Omental fat pad (tissue), 4 donors: Measurements from ENCODE around the gene TLL1. TPM values are rescaled to one million over a fixed set of nuclear protein-coding genes. Genes with fewer than 3 reads are reported as not detected.

Experiments
- ATAC-seq: fragments of 150-250 bp; one replicate; pipeline ENCODE4 v1.9.1; 2016; ENCODE audit warnings: mild to moderate bottlenecking, moderate library complexity; ENCODE audit not compliant: low FRiP score
- DNase-seq: peaks from one replicate; pipeline ENCODE4 v3.0.0-alpha.2; 2019; ENCODE audit warnings: low spot score
- total RNA-seq, 4 donors: library from RNA; depleted of rRNA; stranded (reverse); fragments of >200 nt; gene quantifications; one replicate each; pipeline ENCODE4 v1.1.0, GENCODE V29; 2016
- TF ChIP-seq, protein P1 (sequence below), 3 donors: fragments of 450-650 bp; IDR thresholded peaks; one replicate each; pipeline ENCODE4 v1.5.1; 2016 to 2017; ENCODE audit warnings: antibody characterized with exemption in 3 of 3, mild to moderate bottlenecking in 3 of 3, moderate library complexity in 2 of 3

Gene TLL1
- total RNA-seq, 4 donors from 2014 or later = 3.2 to 22.2 (median 11.9) TPM

DNA sequence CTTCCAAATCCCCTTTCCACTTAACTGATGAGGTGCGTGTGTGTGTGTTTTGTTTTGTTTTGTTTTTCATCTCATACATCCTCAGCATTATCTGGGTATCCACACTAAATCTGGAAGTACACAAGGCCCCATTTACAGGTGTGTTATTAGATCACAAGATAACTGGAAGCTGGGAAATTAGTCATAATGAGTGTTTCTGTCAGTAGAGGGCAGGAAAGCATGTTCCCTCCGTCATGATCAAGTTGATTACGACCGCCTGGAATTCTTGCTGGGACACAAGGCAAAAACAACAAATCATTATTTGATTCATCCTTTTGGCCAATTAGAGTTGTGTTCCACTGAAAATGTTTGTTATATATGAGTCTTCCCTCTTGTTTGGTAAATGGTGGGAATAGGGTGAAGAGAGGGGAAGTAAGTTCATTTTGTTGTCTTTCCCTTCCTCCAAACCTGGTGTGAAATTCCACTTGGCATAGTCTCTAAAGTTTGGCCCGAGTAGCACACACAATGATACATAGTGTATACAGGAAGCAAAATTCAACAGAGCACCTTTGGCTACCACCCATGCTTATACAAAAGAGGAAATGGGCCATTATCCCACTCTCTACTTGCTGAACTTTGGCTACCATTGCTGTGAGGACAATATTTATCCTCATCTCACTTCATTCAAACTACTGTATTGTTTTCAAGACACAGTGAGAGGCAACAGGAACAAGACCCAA is 33.3 kb upstream of the TLL1 start:
- DNase-seq = no peak
- ATAC-seq = no peak
- TF ChIP-seq, protein P1, sequence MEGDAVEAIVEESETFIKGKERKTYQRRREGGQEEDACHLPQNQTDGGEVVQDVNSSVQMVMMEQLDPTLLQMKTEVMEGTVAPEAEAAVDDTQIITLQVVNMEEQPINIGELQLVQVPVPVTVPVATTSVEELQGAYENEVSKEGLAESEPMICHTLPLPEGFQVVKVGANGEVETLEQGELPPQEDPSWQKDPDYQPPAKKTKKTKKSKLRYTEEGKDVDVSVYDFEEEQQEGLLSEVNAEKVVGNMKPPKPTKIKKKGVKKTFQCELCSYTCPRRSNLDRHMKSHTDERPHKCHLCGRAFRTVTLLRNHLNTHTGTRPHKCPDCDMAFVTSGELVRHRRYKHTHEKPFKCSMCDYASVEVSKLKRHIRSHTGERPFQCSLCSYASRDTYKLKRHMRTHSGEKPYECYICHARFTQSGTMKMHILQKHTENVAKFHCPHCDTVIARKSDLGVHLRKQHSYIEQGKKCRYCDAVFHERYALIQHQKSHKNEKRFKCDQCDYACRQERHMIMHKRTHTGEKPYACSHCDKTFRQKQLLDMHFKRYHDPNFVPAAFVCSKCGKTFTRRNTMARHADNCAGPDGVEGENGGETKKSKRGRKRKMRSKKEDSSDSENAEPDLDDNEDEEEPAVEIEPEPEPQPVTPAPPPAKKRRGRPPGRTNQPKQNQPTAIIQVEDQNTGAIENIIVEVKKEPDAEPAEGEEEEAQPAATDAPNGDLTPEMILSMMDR (IDR thresholded peaks at IDR 0.05) = no peak

DNA sequence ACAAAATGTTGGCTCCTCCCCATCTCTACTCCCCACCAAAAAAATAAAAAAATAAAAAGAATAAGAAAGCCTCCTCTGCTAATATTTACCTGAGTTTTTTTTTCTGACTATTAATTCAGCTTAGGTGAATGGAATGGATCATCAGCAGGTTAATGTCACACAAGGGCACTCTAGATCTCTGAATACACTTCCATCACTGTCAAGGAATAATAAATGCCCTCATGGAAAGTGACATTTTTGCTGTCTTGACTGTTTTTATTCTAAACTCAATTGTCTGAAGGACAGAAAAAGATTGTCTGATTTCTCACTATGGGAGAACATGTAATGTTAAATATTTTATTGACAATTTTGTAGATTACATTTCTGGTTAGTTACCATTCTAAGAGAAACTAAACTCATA is 30.4 kb upstream of the TLL1 start:
- no peak for ATAC-seq
- TF ChIP-seq, protein P1 (IDR thresholded peaks at IDR 0.05) = no peak
- DNase-seq = no peak

DNA sequence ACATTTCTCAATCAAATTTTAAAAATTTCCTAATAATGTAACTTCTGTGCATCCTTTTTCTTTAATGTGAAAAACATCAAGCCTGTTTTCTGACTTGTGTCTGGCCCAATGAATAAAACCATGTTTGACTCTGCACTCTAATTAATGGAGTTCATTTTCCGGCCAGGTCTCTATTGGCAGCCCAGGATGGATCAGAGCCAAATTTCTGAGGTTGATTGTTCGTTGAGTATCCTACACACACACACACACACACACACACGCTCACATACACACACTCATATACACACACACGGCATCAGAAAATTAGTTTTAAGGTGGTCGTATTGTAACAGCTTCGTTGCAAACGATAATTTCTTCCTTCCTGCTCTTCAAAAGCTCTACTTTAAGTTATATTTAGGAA is 28.9 kb upstream of the TLL1 start:
- no peak for ATAC-seq
- no peak for DNase-seq
- TF ChIP-seq, protein P1 (IDR thresholded peaks at IDR 0.05) = no peak

DNA sequence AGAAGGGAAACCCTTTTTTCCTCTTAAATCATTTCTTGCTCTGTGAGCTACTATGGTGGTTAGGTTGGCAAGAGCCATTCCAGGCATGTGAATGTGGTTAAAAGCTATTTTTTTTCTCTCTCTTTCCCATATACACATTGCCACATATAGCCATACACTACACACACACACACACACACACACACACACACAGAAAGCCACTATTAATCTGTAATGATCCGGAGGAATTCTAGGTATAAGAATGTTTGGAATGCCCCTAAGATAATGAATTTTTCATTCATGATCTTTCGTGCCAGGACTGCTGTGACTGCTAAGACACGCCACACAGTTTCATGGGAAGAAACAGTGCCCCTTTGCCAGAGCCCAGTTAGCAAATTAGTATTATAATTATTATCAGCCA is 21.8 kb upstream of the TLL1 start:
- TF ChIP-seq, protein P1 (IDR thresholded peaks at IDR 0.05) = no peak
- ATAC-seq (no peak), DNase-seq (no peak)

DNA sequence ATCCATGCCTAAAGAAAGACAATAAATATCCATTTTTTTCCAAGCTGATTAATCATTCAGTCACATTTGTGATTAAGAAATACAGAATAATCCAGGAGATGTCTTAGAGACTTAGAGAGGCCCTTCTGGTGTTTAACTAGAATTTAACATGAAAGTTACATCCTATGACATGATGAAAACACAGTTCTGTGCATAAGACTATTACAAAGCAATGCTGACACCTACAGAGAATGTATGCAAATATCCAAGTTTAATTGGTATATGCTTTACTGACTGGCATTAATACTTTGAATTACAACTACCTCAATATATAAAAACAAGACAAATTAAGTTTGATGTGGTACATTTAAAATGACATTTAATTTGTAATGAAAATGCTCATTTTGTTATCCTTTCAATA is 17.8 kb upstream of the TLL1 start:
- ATAC-seq = no peak
- TF ChIP-seq, protein P1 (IDR thresholded peaks at IDR 0.05) = no peak
- DNase-seq = no peak

DNA sequence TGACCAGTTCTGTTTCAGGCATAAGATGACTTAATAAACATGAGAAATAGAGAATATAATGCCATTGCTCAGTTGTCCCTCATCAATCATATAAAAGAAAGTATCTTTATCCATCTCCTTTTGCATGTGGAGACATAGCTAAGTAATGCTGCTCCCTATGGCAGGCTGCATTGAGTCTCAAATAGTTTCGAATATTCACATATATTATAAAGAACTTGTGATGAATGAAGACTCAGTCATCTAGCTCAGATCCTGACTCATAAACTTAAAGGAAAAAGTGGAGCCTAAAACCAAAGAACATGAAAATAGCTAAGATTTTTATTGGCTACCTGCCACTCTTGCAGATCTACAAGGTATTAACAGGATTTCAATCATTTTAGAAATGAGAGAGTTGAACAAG is 11.7 kb upstream of the TLL1 start:
- ATAC-seq (no peak), DNase-seq (no peak)
- TF ChIP-seq, protein P1 (IDR thresholded peaks at IDR 0.05) = no peak

DNA sequence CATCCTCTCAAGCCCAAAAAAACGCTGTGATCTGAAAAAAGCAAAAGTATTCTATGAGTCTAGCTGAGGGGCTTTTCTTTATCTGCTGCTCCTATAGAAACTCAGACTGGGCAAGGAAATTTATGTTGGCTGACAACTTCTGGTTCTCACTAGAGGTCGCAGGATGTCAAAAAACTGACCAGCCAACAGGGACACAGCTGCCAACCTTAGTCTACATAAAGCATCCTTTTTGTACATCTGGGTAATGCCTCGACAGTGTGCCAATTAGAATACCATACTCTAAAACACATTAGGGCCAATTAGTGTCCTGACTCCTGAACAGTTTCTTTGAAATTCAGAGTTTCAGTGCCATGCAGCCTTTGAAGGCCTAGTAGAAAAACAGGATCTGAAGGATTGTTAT is 8.8 kb upstream of the TLL1 start:
- DNase-seq (no peak), ATAC-seq (no peak)
- TF ChIP-seq, protein P1 (IDR thresholded peaks at IDR 0.05) = no peak
